Activated CD8-positive, alpha-beta T cell treated with anti-CD3 and anti-CD28 coated beads for 36 hours (primary cell): ENCODE measurements around the gene KRTAP5-4. TPM values are rescaled to one million over a fixed set of nuclear protein-coding genes. Genes with fewer than 3 reads are reported as not detected.
"Not testable (repeated sequence)": the region's sequence is repeated elsewhere in the genome, so short reads cannot be mapped to it uniquely, and the experiment has no call there.

Source experiments
- ATAC-seq: fragments of 200-7000 bp; cut with Tn5 transposase; one replicate; pipeline ENCODE4 v1.10.0; 2021; ENCODE audit warnings: mild to moderate bottlenecking, moderate library complexity
- CTCF ChIA-PET: fragments of 350-600 bp; sonication (Branson Sonifier 250); formaldehyde crosslinking; loops from one replicate; lab custom pipeline; 2021; ENCODE audit warnings: antibody characterized with exemption; lab: Charles Lee
- POLR2A ChIA-PET: fragments of 350-600 bp; sonication (Branson Sonifier 250); formaldehyde crosslinking; loops from one replicate; lab custom pipeline; 2021; ENCODE audit warnings: antibody characterized with exemption; lab: Charles Lee
- DNase-seq: peaks from one replicate; pipeline ENCODE4 v3.0.0-alpha.2; 2020
- H3K27ac Mint-ChIP-seq: one replicate; pipeline ENCODE4 v1.8.0; 2021; ENCODE audit warnings: mild to moderate bottlenecking, mixed read lengths
- H3K27me3 Mint-ChIP-seq: one replicate; pipeline ENCODE4 v1.8.0; 2021; ENCODE audit warnings: mixed read lengths
- H3K36me3 Mint-ChIP-seq: one replicate; pipeline ENCODE4 v1.8.0; 2021; ENCODE audit warnings: low read depth, mixed read lengths
- H3K4me1 Mint-ChIP-seq: one replicate; pipeline ENCODE4 v1.8.0; 2021; ENCODE audit warnings: low read depth, mixed read lengths
- H3K4me3 Mint-ChIP-seq: one replicate; pipeline ENCODE4 v1.8.0; 2021; ENCODE audit warnings: mild to moderate bottlenecking, moderate library complexity, mixed read lengths
- H3K9me3 Mint-ChIP-seq: one replicate; pipeline ENCODE4 v1.8.0; 2021; ENCODE audit warnings: mixed read lengths
- intact Hi-C: fragments of 100-400 bp; cut with micrococcal nuclease; formaldehyde crosslinking; loops from one replicate; pipeline ENCODE4 v1.10.0; 2022
- total RNA-seq, 2 experiments: library from RNA; stranded (reverse); gene quantifications; one replicate each; pipeline ENCODE4 v1.2.3, GENCODE V29; 2021
- TF ChIP-seq, protein P1 (sequence below): fragments of 200-600 bp; IDR thresholded peaks from one replicate; pipeline ENCODE4 v1.8.0; 2022; ENCODE audit warnings: antibody characterized with exemption, mild to moderate bottlenecking

The KRTAP5-4 gene
- total RNA-seq, 2 experiments from 2014 or later: not detected

DNA sequence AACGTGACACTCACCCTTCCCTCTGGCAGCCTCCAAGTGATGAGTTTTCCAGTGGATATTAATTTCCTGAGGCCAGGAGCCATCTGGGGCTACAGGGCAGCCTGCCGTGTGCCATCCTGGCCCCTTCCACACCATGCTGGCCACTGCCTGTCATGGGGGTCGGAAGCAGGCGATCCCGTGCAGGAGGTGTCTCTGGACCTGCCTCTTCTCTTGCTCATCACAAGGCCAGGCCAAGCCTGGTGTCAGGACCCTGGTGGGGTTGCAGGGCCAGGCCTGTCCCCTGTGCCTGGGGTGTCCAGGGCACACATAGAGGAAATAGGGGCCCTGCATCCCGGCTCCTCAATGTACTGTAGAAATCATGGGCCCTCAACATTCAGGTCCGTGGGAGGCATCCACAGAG lies 17.2 kb downstream of the KRTAP5-4 start:
- H3K4me1 Mint-ChIP-seq: peaks cover 2% of the 10 kb centered on the region
- CTCF ChIA-PET: interaction anchor here (1.4 to 1.8 kb wide), 2 partner anchors 9 to 35 kb away, joined by 4 to 5 read pairs; no protein-coding TSS in a partner anchor
- H3K27ac Mint-ChIP-seq: no peak overlapping the region
- intact Hi-C loops: no loop called here
- DNase-seq (no peak), ATAC-seq (no peak)
- POLR2A ChIA-PET: no interaction called here
- TF ChIP-seq, protein P1, sequence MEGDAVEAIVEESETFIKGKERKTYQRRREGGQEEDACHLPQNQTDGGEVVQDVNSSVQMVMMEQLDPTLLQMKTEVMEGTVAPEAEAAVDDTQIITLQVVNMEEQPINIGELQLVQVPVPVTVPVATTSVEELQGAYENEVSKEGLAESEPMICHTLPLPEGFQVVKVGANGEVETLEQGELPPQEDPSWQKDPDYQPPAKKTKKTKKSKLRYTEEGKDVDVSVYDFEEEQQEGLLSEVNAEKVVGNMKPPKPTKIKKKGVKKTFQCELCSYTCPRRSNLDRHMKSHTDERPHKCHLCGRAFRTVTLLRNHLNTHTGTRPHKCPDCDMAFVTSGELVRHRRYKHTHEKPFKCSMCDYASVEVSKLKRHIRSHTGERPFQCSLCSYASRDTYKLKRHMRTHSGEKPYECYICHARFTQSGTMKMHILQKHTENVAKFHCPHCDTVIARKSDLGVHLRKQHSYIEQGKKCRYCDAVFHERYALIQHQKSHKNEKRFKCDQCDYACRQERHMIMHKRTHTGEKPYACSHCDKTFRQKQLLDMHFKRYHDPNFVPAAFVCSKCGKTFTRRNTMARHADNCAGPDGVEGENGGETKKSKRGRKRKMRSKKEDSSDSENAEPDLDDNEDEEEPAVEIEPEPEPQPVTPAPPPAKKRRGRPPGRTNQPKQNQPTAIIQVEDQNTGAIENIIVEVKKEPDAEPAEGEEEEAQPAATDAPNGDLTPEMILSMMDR: no peak
- H3K9me3 Mint-ChIP-seq: no peaks in the 10 kb centered on the region
- no peak overlapping the region for H3K4me3 Mint-ChIP-seq
- H3K27me3 Mint-ChIP-seq: peaks cover 26% of the 10 kb centered on the region
- H3K36me3 Mint-ChIP-seq: no peaks in the 10 kb centered on the region

GRCh38 chr11:1604181-1604580 lies 17.8 kb downstream of the KRTAP5-4 start:
- Mint-ChIP-seq H3K27ac (no peak overlapping the region), H3K36me3 (no peaks in the 10 kb centered on the region), H3K27me3 (peaks cover 30% of the 10 kb centered on the region), H3K4me3 (no peak overlapping the region), H3K9me3 (no peaks in the 10 kb centered on the region), H3K4me1 (peaks cover 2% of the 10 kb centered on the region)
- ATAC-seq (no peak), DNase-seq (no peak)
- TF ChIP-seq, protein P1: no peak
- POLR2A ChIA-PET: no interaction called here
- intact Hi-C loops: no loop called here
- CTCF ChIA-PET: no interaction called here

DNA sequence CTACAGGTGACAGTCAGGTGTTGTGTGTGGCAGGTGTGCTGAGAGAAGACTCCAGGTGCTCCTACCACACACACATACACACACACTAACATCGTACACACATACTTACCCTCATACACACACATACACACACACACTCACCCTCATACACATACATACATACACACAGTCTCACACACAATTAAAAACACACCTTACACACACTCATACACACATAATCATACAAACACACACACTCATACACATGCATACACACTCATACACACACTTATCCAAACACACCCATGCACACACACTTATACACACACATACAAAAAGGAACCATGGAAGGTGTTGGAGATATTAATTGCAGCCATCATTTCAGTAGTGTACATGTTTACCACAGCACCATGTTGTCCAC lies 18.3 kb downstream of the KRTAP5-4 start:
- H3K27me3 Mint-ChIP-seq: peaks cover 35% of the 10 kb centered on the region
- TF ChIP-seq, protein P1: no peak
- intact Hi-C loops: no loop called here
- no peak overlapping the region for H3K4me3 Mint-ChIP-seq
- POLR2A ChIA-PET: no interaction called here
- CTCF ChIA-PET: no interaction called here
- H3K36me3 Mint-ChIP-seq: no peaks in the 10 kb centered on the region
- ATAC-seq: no peak
- no peaks in the 10 kb centered on the region for H3K9me3 Mint-ChIP-seq
- no peak for DNase-seq
- peaks cover 2% of the 10 kb centered on the region for H3K4me1 Mint-ChIP-seq
- no peak overlapping the region for H3K27ac Mint-ChIP-seq

DNA sequence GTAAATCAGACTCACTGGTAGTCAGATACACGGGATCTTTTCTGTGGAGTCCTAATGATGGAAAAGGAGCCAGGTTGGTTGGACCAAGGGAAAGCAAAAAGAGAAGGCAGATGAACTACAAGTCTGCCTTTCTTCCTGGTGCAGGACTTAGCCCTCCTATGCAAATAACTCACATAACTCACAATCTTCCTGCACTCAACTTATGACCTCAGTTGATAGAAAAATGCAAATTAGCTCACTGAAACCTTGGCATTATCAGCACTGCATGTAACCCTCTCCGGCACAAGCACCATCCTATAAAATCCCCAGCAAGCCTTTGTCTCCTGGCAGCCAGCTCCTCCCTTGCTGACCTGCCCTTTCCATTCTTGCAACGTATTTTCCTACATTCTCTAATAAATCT lies 20.3 kb downstream of the KRTAP5-4 start:
- H3K9me3 Mint-ChIP-seq, H3K4me3 Mint-ChIP-seq, H3K4me1 Mint-ChIP-seq, intact Hi-C loops, H3K27ac Mint-ChIP-seq, ATAC-seq, H3K36me3 Mint-ChIP-seq, DNase-seq, POLR2A ChIA-PET: not testable (repeated sequence)
- CTCF ChIA-PET: interaction anchor here (1.3 kb wide), 1 partner anchor 39 kb away, joined by 3 read pairs; no protein-coding TSS in a partner anchor
- H3K27me3 Mint-ChIP-seq: peaks cover 37% of the 10 kb centered on the region

GRCh38 chr11:1600626-1601025 lies 21.3 kb downstream of the KRTAP5-4 start:
- no peak for ATAC-seq
- Mint-ChIP-seq H3K4me3 (no peak overlapping the region), H3K36me3 (no peaks in the 10 kb centered on the region), H3K4me1 (no peaks in the 10 kb centered on the region), H3K27me3 (peaks cover 42% of the 10 kb centered on the region), H3K27ac (no peak overlapping the region), H3K9me3 (no peaks in the 10 kb centered on the region)
- TF ChIP-seq, protein P1: no peak
- intact Hi-C loops: no loop called here
- ChIA-PET POLR2A (no interaction called here), CTCF (no interaction called here)
- no peak for DNase-seq
